ENCODE data around the gene APOBEC3G. TPM values are rescaled to one million over a fixed set of nuclear protein-coding genes. Genes with fewer than 3 reads are reported as not detected.
A peak's percentile ranks its signal among the peaks of the same experiment; 100 is the strongest.

Gene APOBEC3G
- total and polyA plus RNA-seq, 2 of the 13 experiments (the other 11 are each of a cell fraction or from before 2014, with no cell fraction given), result 3.2 to 4.1 TPM

DNA sequence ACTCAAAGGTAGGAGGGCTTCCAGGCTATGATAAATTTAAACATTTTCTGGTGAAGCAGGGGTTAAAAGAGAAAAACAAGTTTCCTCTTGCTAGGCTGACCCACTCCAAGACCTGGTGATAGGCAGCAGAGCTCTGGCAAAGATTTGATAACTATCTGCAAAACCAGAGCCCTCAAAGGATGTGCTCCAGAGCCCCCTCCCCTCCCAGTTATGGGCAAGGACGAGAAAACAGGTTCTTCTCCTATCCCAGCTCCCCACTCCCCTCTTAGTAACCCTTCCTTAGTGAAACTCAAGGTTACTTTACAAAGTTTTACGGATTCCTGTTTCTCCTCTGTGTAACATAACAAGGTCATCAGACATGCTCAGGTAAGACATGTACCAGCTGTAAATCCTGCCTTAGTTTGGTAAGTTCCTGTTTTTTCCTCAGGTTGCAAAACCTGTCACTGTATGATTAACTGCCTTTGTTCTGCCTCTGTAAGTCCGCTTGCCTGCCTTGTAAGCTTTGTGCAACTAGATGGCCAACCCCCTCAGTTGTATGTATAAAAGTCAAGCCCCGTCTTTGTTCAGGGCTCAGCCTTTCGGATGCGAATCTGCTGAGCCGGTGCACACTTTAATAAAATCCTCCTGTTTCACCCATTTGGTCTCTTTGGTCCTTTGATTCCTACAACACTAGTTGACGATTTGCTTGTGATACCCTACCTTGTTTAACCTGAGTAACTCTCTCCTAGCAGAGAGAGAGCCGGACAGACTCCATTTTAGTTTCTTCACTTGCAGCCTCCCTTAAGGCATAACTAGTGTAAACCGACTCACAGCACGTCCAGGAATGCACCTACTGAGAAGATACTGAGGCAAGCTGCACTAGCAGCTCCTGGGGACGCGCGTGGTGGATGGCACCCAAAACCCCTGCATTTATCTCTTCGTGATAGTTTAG is 33.8 kb downstream of the APOBEC3G start (continued):
- TF ChIP-seq, protein P1, sequence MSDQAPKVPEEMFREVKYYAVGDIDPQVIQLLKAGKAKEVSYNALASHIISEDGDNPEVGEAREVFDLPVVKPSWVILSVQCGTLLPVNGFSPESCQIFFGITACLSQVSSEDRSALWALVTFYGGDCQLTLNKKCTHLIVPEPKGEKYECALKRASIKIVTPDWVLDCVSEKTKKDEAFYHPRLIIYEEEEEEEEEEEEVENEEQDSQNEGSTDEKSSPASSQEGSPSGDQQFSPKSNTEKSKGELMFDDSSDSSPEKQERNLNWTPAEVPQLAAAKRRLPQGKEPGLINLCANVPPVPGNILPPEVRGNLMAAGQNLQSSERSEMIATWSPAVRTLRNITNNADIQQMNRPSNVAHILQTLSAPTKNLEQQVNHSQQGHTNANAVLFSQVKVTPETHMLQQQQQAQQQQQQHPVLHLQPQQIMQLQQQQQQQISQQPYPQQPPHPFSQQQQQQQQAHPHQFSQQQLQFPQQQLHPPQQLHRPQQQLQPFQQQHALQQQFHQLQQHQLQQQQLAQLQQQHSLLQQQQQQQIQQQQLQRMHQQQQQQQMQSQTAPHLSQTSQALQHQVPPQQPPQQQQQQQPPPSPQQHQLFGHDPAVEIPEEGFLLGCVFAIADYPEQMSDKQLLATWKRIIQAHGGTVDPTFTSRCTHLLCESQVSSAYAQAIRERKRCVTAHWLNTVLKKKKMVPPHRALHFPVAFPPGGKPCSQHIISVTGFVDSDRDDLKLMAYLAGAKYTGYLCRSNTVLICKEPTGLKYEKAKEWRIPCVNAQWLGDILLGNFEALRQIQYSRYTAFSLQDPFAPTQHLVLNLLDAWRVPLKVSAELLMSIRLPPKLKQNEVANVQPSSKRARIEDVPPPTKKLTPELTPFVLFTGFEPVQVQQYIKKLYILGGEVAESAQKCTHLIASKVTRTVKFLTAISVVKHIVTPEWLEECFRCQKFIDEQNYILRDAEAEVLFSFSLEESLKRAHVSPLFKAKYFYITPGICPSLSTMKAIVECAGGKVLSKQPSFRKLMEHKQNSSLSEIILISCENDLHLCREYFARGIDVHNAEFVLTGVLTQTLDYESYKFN (CRISPR knock-in tag; conservative IDR thresholded peaks at IDR 0.05), result 0 out of 2 replicates have a peak, but pooled peaks have one; percentile 15
- TF ChIP-seq HOXD1 (CRISPR knock-in tag; IDR thresholded peaks at IDR 0.05), result peak; percentile 95
- TF ChIP-seq, protein P2, sequence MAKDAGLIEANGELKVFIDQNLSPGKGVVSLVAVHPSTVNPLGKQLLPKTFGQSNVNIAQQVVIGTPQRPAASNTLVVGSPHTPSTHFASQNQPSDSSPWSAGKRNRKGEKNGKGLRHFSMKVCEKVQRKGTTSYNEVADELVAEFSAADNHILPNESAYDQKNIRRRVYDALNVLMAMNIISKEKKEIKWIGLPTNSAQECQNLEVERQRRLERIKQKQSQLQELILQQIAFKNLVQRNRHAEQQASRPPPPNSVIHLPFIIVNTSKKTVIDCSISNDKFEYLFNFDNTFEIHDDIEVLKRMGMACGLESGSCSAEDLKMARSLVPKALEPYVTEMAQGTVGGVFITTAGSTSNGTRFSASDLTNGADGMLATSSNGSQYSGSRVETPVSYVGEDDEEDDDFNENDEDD (CRISPR knock-in tag; IDR thresholded peaks at IDR 0.05; ENCODE audit: borderline replicate concordance), result no peak

DNA sequence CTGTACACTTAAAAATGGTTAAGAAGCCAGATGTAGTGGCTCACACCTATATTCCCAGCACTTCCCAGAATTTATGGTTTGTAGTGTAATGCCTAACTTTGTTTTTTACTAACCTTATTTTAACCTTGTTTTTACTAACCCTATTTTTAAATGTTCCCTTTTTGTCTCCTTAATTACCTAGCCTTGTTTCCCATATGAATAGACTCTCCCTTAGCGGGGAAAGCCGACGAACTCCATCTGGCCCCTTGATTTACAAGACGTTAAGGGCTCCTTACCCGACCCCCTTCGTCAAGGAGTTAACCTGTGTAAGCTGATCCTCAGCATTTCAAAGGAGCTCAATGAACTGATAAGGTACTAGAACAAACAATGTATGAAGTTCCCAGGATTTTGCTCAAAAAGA is 37.0 kb downstream of the APOBEC3G start:
- Histone ChIP-seq H3K4me3 (replicated peaks in 1 of 3; ENCODE audit: insufficient read depth in 1 of 3, low read depth in 2 of 3, low read length in 3 of 3) (no peak overlapping the region), H4K20me1 (ENCODE audit: insufficient read depth, low read length) (no peaks in the 10 kb centered on the region), H3K9ac (ENCODE audit: insufficient read depth, low read depth, low read length) (no peak overlapping the region), H3K79me2 (ENCODE audit: insufficient read depth, low read length) (no peaks in the 10 kb centered on the region), H3K27ac (ENCODE audit: extremely low read length, insufficient read depth, low read length) (no peak overlapping the region), H3K9me3 (ENCODE audit: low read length) (no peaks in the 10 kb centered on the region), H3K4me1 (ENCODE audit: insufficient read depth, low read length) (peaks cover 21% of the 10 kb centered on the region), H3K27me3 (ENCODE audit: control insufficient read depth in 1 of 2, insufficient read depth in 2 of 2, low read length in 2 of 2) (peaks cover 0 to 15% of the 10 kb centered on the region in 2 experiments; a peak in 2 of 5 replicates), H3K4me2 (ENCODE audit: low read depth, low read length) (no peak overlapping the region), H3K36me3 (replicated peaks in 1 of 2; ENCODE audit: control insufficient read depth in 1 of 2, insufficient read depth in 2 of 2, low read length in 2 of 2) (no peaks in the 10 kb centered on the region), H2AFZ (ENCODE audit: low read length) (no peak overlapping the region)
- CTCF ChIA-PET (ENCODE audit: low intra/inter-chr PET ratio, low total read pairs), result no interaction called here
- WGBS (ENCODE audit: low lambda C conversion rate), result 25% methylated on average over 6 of the region's 6 CpGs
- BruUV-seq (replicated peaks), result no TSS peak
- FAIRE-seq (no peak), DNase-seq (ENCODE audit: low spot score) (no peak), ATAC-seq (no peak)
- POLR2A ChIA-PET, result no interaction called here
- intact Hi-C loops (cut with micrococcal nuclease; ENCODE audit: unreplicated experiment), result no loop called here
- in situ Hi-C loops (cut with HindIII; ENCODE audit: extremely low pct_ligation_motif_present, low pct_unique_long_range_greater_than_20kb), result no loop called here
- no peak for TF ChIP-seq ZSCAN29 (CRISPR knock-in tag; conservative IDR thresholded peaks at IDR 0.05)
- no peak for TF ChIP-seq FIP1L1 (IDR thresholded peaks at IDR 0.05; ENCODE audit: borderline replicate concordance, insufficient read depth, low read depth, low read length)
- no peak for TF ChIP-seq ARNTL (CRISPR knock-in tag; IDR thresholded peaks at IDR 0.05)
- TF ChIP-seq ZNF251 (CRISPR knock-in tag; IDR thresholded peaks at IDR 0.05), result no peak
- TF ChIP-seq POGZ (CRISPR knock-in tag; IDR thresholded peaks at IDR 0.05), result no peak
- TF ChIP-seq, protein P3, sequence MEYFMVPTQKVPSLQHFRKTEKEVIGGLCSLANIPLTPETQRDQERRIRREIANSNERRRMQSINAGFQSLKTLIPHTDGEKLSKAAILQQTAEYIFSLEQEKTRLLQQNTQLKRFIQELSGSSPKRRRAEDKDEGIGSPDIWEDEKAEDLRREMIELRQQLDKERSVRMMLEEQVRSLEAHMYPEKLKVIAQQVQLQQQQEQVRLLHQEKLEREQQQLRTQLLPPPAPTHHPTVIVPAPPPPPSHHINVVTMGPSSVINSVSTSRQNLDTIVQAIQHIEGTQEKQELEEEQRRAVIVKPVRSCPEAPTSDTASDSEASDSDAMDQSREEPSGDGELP (IDR thresholded peaks at IDR 0.05; ENCODE audit: borderline replicate concordance, low read depth), result no peak
- TF ChIP-seq ZNF772 (CRISPR knock-in tag; IDR thresholded peaks at IDR 0.05), result no peak
- TF ChIP-seq, protein P4, sequence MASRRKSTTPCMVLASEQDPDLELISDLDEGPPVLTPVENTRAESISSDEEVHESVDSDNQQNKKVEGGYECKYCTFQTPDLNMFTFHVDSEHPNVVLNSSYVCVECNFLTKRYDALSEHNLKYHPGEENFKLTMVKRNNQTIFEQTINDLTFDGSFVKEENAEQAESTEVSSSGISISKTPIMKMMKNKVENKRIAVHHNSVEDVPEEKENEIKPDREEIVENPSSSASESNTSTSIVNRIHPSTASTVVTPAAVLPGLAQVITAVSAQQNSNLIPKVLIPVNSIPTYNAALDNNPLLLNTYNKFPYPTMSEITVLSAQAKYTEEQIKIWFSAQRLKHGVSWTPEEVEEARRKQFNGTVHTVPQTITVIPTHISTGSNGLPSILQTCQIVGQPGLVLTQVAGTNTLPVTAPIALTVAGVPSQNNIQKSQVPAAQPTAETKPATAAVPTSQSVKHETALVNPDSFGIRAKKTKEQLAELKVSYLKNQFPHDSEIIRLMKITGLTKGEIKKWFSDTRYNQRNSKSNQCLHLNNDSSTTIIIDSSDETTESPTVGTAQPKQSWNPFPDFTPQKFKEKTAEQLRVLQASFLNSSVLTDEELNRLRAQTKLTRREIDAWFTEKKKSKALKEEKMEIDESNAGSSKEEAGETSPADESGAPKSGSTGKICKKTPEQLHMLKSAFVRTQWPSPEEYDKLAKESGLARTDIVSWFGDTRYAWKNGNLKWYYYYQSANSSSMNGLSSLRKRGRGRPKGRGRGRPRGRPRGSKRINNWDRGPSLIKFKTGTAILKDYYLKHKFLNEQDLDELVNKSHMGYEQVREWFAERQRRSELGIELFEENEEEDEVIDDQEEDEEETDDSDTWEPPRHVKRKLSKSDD (CRISPR knock-in tag; IDR thresholded peaks at IDR 0.05; ENCODE audit: low read depth), result no peak
- TF ChIP-seq DNMT3B (CRISPR knock-in tag; conservative IDR thresholded peaks at IDR 0.05), result no peak
- no peak for TF ChIP-seq TP53 (CRISPR knock-in tag; conservative IDR thresholded peaks at IDR 0.05)

Data from HepG2 (cell line).